ENCODE data around the gene PRSS21.

Gene PRSS21

DNA sequence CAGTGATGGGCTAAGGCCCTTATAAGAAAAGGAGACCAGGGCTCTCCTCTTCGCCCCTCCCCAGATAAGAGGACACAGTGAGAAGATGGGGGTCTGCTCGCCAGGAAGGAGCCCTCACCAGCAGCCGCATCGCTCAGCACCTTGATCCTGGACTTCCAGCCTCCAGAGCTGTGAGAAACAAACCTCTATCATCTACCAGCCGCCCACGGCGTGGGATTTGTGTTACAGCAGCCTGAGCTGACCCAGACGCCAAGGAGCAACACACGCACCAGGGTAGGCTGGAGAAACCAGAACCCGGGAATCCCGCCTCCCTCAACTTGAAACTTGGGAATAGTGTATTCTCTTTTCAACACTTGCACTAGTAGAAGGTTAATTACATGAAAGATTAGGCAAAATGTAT lies 8.9 kb downstream of the PRSS21 start:
- no peak for DNase-seq (ENCODE audit: low read depth in 2 of 2)

DNA sequence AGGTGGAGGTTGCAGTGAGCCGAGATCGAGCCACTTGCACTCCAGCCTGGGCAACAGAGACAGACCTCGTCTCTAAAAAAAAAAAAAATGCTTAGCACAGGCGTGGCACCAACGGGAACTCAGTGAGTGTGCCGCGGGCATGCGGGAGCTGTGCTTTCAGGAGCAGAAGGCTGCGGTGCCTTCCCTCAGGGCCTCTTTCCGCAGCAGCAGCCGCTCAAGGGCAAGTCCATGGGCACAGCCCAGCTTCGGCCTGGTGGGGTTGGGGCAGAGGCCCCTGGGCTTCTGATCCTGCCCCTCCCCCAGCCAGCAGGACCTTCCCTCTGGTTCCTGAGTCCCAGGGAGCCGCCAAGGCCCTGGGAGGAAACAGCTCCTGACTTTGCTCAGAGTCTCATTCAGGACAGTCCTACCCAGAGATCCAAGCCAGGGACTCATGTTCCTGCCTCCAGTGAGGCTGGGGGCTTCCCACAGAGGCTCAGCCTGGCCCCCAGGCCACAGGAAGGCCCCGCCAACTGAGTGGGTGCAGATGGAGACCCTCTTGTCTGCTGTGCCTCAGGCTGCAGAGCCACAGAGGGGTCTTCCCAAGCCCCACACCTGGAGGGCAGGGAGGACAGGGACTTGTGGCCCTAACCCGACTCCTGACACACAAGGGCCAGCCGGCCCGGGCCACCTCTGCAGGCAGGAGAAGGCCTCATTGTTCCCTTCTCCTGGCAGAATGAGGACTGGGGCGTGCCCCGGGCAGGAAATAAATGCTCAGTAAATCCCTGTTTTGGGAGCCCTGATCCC lies 9.7 kb downstream of the PRSS21 start:
- no peak for DNase-seq (ENCODE audit: low read depth in 2 of 2)

DNA sequence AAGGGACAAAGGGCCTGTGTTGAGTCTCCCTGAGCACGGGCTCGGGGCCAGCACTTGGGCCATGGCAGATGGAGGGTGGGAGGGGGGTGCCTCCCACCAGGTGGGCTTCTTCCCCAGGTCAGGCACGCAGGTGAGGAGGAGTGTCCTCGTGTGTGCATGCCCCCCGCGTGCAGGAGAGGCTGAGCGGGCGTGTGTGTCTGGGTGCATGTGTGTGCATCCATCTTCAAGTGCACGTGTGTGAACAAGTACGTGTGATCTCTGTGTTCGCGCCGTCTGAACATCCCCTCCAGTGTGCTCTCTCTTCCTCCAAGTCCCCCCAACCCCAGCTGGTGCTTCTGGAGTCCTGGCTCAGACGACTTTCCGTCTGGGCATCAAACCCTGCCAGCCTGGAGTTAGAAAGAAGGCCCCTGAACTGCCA lies 10.3 kb downstream of the PRSS21 start:
- DNase-seq (ENCODE audit: low read depth in 2 of 2), result no peak

DNA sequence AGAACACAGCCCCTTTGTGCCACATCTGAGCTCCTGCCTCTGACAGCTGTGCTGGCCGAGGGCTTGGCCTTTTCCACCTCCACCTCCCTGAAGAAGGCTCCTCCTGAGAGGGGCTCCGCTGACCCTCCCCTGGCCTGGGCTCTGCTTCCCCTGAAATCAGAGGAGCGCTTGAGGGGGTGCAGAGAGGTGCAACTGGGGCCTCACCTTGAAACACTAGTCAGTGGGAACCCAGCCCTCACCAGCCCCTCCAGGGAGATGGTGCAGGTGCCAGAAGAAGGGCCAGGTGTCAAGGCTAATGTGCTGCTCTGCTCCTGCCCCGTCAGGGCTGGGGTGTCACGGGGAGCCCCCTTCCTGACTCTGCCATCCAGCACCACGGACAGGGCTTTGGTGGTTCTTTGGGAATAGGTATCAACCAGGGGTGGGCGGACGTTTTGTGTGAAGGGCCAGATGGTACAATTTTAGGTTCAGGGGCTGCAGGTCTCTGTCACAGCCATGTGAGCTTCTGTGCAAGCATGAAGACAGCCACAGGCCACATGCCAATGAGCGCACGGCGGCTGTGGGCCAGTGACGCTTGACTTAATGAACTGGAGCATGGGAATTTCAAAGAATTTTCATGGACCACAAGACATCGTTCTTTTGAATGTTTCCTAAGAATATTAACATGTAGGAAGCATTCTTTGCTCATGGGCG lies 10.9 kb downstream of the PRSS21 start:
- no peak for DNase-seq (ENCODE audit: low read depth in 2 of 2)

DNA sequence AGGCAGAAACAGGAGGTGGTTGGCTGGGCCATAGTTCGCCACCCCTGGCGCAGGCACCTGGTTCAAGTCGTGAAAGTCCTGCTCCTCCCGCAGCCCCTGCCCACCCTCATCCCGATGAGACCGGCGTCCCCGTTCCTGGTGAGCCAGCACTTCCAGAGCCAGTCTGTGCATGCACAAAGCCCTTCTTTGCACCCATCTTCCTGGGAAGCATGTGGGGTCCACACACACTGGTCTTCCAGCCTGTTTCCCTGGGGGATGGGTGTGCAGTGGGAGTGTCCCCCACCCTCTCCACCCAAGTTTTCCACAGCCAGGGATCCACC lies 11.4 kb downstream of the PRSS21 start:
- DNase-seq (ENCODE audit: low read depth in 2 of 2), result no peak

DNA sequence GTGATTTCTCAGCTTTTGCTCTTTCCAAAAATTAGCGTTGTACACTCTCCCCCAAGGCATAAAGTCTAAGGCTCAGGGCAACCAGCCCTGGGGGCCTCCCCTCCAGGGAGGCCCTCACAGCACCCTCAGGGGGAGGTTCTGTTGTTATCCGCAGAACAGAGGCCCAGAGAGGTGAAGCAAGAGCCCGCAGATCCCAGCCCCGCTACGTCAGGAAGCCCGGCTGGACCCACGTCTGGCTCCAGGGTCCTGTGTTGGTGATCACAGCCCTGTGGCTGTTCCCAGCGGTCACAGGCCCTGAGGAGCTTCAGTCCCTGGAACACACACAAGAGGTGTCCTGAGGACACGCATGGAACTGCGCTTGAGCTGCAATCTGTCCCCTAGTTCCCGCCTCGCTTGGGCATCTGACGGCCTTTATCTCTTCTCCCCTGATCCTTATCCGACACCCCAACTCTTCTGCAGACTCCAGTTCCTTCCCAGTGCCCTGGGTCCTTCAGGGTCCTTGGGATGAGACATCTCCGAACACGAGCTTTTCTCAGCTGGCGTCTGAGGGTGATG lies 11.9 kb downstream of the PRSS21 start:
- no peak for DNase-seq (ENCODE audit: low read depth in 2 of 2)

DNA sequence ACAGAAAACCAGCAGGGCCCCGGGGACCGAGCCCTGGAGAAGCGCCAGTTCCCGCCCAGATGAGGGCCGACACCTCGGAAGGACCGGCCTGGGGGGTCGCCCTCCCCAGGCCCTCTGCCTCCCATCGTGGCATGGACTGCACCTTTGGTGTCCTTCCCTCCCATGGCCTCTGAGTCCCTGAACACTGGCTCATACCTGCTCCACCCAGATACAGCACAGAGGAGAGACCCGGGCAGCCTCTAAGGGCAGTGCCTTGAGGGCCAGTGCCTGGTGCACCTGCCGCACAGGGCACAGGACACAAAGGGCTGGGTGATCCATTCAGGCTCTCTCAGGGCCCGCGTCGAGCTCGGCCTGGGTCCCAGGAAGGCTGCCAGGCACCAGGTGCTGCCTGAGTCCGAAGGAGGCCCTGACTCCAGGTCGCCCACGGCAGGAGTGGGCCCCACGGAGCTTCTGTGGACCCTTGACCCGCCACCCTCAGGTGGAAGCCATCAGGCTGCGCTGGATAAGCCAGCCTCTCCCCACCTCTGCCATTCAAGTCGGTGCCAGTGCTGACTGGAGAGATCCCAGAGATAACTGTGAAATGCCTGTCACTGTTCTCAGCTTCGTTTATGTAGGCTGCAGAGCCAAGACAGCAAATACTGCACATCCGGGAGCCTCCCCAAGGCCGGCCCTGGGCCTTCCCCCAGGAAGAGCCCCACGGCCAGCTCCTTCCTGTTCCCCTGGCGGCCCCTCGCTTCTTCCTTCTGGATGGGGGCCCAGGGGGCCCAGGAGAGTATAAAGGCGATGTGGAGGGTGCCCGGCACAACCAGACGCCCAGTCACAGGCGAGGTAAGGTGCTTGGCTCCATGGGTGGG lies 12.7 kb downstream of the PRSS21 start, which contains the start of gene ZG16B:
ZG16B (plus strand) TSS at position 803 of the 854 bp plus-strand sequence. CDS start 139 bp downstream, outside the sequence.
- no peak for DNase-seq (ENCODE audit: low read depth in 2 of 2)

DNA sequence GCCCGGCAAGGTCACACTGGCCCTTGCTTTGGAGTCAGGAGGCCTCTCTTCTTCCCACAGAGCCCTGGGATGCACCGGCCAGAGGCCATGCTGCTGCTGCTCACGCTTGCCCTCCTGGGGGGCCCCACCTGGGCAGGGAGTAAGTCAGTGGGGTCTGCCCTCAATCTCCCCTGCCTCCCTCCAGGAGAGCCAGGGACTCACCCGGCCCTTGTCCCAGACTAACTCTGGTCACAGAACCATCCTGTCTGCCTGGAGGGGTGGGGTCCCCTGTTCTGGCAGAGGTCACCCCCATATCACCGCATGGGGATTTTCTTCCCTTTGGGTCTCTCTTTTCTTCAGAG lies 13.3 kb downstream of the PRSS21 start:
- no peak for DNase-seq (ENCODE audit: low read depth in 2 of 2)

DNA sequence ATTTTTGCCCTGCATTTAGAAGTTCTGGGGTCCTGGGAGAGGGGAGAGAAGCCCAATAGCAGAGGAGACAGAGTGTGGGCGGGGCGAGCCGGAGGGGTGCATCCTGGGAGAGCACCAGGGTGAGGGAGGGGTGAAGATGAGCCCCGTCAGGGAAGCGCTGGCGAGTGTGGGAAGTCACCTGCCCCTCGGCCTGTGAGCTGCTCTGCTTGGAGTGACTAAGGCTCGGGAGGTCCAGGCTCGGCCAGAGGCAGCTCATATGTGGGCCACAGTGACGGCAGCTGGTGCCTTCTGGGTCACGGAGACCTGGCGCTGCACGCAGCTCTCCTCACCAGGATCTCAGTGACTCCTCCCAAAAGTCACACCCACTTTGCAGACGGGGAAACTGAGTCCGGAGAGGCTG lies 14.2 kb downstream of the PRSS21 start:
- no peak for DNase-seq (ENCODE audit: low read depth in 2 of 2)

DNA sequence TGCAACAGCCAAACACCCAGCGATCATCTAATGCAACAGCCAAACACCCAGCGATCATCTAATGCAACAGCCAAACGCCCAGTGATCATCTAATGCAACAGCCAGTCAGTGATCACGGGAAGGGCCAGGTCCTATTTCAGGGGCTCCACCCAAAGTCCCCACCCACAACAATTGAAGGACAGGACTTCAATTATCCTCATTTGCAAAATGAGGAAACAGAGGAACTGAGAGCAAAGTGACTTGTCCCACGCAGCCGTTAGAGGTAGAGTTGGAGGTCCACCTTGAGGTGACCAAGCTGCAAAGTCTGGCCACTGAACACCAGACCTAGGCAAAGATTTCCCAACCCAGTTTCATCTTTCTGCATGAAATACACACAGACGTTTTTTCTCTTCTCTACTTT lies 16.7 kb downstream of the PRSS21 start:
- DNase-seq (ENCODE audit: low read depth in 2 of 2), result no peak

DNA sequence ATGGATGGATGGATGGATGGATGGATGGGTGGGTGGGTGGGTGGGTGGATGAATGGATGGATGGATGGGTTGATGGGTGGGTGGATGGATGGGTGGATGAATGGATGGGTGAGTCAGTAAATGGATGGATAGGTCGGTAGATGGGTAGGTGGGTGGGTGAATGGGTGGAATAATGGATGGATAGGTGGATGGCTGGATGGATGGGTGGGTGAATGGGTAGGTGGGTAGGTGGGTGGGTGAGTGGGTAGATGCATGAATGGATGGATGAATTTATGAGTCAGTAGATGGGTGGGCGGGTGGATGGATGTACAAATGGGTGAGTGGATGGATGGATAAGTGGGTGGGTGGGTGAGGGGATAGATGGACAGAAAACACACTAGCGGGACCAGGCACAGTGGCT lies 17.9 kb downstream of the PRSS21 start:
- no peak for DNase-seq (ENCODE audit: low read depth in 2 of 2)

DNA sequence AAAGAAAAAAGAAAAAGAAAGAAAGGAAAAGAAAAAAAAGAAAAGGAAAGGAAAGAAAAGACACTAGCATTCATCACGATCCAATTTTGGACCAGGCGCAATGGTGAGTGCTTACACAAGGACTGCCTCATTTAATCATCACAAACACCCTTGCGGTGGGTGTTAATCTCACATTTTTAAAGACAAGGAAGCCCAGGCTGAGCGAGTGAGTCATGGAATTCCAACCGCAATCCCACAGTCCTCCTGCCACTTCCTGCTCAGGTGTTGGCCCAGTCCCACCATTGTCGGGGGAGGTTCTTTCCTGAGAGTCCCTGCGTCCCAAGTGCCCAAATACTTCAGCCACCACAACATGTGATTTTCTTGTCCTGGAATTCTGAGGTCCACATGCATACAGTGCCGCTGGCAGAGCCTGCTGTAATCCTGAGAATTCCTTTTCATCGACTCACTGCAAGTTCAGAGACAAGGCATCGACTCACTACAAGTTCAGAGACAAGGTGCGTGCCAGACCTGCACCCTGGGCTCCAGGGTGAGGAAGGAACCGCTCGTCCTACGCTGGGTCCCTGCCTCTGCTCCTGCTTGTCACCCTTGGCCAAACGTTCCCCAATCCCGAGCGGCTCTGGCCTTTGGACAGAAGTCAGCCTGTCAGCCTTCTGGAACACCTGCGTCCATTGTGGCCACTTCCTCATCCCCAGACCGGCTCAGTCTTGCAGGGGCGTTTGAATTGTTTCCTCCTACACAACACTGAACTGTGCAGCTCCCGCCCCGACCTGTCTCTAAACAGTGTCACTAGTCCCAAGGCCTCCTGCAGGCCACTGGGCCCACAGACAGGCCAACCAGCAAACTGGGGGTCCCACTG lies 18.8 kb downstream of the PRSS21 start:
- no peak for DNase-seq (ENCODE audit: low read depth in 2 of 2)

DNA sequence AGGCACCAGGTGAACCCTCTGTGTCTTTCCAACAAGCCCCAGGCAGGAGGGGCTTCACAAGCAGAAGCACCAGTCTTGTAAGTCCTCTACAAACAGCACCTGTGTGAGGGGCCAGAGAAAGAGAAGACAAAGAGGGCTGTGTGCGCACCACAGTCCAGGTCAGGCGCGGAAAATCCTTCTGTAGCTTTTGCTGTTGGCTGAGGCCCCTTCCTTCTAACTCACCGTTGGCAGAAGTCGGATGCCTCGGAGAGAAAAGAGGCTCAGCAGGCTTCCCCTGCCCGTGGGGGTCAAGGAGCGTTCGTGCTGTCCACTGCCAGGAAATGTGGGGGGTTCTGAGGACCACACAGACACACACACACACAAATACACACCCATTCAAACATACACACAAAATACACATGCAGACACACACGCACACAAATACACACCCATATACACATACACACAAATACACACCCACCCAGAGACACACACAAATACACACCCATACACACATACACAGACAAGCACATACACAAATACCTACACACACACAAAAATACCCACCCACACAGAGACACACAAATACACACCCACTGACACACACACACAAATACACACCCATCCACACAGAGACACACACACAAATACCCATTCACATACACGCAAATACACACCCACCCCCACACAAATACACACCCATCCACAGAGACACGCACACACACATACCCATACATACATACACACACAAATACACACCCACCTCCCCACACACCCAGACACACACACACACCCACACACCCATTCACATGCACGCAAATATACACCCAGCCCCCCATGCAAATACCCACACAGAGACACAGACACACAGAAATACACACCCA lies 19.8 kb downstream of the PRSS21 start:
- DNase-seq (ENCODE audit: low read depth in 2 of 2), result no peak

DNA sequence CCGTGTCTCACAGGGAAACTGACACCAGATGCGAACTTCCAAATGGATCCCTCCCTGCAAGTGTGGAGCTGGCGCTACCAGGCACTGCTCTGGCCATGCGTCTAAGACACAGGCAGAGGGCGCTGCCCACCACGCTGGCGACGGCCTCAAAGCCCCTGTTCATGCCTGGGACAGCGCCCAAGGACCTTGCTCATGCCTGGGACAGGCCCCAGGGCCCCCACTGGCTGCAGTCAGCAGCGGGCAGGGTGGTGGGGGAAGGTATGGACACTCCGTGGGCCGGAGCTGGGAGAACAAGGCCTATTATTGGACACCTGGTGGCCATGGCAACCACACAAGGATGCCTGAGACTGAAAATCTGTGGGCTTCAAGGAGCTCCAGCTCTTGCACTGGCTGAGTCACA lies 21.9 kb downstream of the PRSS21 start:
- peak in 1 of 2 donors; percentile 51 for DNase-seq (ENCODE audit: low read depth in 2 of 2)

DNA sequence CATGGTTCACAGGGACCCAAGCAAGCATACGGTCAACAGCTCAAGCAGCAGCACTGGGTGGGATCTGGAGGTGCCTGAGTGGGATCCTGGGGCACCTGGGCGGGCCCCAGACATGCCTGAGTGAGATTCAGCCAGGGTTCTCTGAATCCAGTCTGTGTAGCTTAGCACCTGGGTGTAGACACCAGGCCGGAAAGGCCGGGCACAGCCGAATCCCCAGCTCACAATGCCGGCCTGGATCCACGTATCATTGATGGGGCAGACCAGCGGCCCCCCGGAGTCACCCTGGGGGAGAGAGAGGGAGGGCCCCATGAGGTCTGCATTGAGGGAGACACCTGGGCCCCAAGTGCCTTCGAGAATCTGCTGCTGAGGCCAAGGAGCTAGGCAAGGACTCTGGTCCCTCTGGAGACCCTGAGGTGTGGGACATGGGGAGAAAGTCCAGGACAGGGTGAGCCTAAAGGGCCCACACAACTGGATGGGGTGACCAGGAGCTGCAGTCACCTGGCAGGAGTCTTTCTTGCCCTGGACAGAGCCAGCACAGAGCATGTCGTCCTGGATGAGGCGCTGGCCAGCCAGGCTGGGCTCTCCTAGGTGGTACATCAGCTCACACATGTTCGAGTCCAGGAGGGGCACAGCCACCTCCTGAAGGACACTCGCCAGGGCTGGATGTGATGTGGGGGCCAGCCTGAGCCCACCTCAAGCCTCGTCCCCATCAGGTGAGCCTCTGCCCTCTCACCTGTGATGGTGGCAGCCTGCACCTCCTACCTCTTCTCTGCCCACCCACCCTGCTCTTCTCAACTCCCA lies 22.8 kb downstream of the PRSS21 start:
- no peak for DNase-seq (ENCODE audit: low read depth in 2 of 2)

DNA sequence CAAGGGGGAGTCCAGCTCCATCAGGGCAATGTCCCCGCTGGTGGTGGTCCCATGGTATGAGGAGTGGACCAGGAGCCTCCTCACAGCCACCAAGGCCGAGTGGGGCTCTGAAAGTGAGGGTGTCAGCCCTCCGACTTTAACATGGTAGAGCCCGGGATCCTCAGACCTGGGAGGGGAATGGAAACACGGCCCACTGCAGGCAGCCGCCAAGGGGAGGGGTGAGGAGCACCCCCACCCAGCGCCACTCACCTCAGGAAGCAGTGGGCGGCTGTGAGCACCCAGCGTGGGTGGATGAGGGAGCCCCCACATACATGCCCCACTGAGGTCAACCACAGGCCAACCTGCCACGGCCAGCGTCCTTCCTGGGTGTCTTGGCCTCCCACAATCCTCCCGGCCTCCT lies 23.9 kb downstream of the PRSS21 start:
- DNase-seq (ENCODE audit: low read depth in 2 of 2), result no peak

DNA sequence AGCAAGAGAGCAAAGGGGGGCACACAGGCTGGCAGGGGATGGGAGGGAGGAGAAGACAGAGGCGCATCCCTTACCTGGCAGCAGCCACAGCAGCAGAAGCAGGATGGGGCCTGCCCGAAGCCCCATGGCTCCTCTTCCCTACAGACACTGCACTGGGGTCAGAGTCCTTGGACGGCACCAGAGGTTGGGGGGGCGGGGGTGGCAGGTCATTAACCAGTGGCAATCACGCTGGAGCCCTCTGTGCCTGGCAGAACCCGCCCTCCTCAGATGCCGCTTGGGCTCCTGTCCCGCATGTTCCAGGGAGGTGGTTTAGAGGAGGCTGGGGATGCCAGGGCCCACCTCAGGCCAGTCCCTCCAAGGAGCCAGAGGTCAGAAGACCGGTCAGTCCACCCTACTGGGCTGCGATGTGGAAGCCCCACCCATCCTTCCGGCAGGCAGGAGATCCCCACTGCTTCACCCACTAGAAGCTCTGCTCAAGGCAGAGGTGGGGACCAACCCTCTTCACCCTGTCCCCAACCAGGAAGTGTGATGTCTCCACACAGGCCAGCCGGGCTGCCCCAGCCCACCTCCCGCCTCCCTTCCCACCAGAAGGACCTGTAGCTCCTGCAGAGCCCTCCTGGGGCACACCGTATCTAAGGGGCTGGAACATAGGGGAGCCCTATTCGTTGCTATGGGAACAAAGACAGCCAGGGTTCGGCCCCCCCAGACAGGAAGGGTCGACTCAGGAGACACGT lies 24.7 kb downstream of the PRSS21 start:
- DNase-seq (ENCODE audit: low read depth in 2 of 2), result no peak

DNA sequence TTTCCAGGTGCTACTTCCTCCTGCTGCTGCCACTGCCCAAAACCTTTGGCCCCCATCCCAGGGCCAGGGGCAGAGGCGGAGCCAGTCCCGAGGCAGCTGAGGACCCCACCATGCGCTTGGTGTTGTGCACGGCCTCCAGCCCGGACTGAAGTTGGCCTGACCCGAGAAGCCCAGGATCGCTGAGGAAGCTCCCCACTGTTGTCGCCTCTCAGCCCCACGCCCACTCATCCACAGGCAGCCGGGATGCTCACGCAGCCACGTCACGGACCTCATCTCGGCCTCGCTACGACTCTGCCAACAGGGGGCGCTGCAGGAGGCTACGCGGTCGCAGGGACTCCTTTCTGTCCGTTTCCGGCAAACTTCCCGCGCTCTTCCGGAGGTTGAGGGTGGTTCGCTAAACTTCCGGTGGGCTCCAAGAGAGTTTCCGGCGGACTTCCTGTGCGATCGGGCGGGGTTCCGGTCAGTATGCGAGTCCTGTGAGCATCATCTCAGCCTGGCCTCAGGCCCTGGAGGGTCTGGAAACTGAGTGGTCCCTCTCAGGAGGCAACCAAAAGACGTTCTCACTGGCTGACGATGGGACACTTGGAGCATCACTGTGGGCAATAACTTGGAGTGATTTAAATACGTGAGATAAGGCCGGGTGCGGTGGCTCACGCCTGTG lies 25.4 kb downstream of the PRSS21 start:
- DNase-seq (ENCODE audit: low read depth in 2 of 2), result peak; percentile 83 to 94
